DLD1 (cell line): ENCODE measurements around the gene CCDC85B.
"Not testable (repeated sequence)": the region's sequence is repeated elsewhere in the genome, so short reads cannot be mapped to it uniquely, and the experiment has no call there.

ENCODE experiments used
- in situ Hi-C: cut with HindIII; loops from 2 replicates; pipeline ENCODE4 v1.10.0; 2017; ENCODE audit warnings: low sequenced_read_pairs

CCDC85B gene

DNA sequence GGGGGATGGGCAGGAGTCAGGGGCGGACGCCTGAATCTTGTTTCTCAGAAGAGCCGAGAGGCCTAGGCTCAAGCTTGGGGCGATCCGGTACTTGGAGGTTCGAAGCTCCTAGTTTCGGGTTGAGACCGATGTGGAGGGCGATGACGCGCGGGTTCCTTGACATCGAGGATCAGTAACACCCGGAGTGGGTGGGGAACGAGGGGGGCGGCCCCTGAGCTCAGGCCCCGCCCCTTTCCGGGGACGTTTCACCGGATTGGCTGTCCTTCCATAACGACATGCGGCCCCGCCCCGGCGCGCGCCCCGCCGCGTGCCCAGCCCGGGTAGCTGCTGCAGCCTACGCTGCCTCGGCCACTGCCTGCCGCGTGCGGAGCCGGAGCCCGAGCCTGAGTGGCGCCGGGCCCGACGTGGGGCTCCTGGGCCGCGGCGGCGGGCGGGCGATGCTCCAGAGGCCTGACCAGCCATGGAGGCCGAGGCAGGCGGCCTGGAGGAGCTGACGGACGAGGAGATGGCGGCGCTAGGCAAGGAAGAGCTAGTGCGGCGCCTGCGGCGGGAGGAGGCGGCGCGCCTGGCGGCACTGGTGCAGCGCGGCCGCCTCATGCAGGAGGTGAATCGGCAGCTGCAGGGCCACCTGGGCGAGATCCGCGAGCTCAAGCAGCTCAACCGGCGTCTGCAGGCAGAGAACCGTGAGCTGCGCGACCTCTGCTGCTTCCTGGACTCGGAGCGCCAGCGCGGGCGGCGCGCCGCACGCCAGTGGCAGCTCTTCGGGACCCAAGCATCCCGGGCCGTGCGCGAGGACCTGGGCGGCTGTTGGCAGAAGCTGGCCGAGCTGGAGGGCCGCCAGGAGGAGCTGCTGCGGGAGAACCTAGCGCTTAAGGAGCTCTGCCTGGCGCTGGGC is at the start of gene CCDC85B:
CCDC85B (plus strand) TSS at position 350 of the 895 bp plus-strand sequence; CDS start at position 461, 111 bp downstream.
- in situ Hi-C loops, result no loop called here

DNA sequence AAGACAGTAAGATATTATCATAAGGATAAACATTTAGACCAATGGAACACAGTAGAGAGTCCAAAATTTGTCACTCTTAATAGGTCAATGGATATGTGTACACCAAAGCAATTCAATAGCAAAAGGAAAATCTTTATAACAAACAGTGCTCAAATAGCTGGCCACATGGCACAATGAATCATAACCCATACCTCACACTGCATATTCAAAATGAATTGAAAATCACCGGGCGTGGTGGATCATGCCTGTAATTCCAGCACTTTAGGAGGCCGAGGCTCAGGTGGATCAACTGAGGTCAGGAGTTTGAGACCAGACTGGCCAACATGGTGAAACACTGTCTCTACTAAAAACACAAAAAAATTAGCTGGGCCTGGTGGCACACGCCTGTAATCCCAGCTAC is 48.3 kb upstream of the CCDC85B start:
- in situ Hi-C loops, result no loop called here

DNA sequence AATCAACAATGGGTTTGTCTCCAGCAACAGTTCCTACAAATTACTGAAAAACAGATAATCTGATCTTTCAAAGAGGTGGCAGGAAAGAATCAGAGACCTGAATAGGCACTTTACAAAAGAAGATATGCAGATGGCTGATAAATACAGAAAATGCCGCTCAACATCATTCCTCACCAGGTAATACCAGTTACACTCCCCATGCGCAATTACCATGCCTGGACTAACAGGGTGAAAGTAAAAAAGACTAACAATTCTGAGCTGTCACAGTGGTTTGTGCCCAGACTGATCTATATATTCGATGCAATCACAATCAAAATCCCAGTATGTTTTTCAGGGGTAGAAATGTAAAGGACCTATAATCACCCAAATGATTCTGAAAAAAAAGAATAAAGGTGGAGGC is 46.7 kb upstream of the CCDC85B start:
- in situ Hi-C loops, result no loop called here

DNA sequence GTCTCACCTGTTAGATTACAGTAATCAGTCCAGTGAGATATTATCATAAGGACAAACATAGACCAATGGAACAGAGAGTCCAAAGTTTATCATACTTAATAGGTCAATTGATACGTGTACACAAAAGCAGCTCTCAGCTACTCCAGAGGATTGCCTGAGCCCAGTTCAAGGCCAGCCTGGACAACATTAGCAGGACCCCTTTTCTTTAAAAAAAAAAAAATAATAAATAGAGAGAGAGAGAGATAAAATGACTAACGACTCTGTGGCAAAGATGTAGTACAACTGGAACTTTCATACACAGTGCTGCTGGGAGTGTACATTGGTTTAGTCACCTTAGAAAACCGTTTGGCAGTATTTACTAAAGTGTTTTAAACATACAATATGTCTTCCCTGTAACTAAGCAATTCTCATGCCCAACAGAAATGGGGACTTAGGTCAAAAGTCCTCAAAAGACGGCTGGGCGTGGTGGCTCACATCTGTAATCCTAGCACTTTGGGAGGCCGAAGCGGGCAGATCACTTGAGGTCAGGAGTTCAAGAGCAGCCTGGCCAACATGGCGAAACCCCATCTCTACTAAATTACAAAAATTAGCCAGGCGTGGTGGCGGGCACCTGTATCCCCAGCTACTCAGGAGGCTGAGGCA is 46.1 kb upstream of the CCDC85B start:
- in situ Hi-C loops, result no loop called here

DNA sequence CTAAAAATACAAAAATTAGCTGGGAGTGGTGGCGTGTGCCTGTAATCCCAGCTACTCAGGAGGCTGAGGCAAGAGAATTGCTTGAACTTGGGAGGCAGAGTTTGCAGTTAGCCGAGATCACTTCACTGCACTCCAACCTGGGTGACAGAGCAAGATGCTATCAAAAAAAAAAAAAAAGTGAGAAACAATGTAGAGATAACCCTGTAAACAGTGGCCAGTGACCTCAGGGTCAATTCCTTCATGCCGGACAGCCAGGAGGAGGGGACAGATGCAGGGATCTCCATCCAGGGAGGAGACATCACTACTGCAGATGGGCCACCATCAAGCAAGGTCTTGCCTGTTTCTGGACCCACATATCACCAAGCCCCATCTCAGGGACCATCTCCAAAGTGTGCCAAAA is 42.7 kb upstream of the CCDC85B start:
- in situ Hi-C loops, result no loop called here

DNA sequence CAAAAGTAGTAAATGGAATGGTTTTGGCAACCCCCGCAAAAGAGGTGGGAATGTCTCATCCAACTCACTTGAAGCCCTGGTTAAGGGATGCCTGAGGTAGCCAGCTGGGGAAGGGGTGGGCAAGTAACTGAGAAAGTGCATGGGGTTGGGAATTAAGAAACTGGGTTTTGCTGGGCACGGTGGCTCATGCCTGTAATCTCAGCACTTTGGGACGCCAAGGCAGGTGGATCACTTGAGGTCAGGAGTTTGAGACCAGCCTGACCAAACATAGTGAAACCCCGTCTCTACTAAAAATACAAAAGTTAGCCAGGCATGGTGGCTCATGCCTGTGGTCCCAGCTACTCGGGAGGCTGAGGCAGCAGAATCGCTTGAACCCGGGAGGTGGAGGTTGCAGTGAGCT is 41.8 kb upstream of the CCDC85B start:
- in situ Hi-C loops, result not testable (repeated sequence)

DNA sequence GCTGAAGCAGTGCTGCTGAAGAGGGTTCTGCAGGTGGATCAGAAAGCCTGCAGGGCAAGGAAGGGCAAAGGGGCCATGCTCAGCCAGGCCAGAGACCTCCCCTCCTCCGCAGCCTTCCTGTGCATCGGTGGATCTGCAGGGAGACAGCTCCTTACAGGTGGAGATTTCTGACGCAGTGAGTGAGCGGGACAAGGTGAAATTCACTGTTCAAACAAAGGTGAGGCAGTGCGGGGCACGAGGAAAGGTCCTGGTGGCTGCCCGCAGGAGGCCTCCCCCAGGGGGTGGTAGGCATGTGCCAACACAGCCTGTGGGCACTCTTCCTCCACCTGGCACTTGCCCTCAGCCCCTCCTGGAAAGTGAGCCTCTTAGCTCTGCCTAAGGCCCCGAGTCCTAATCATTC is 41.1 kb upstream of the CCDC85B start:
- in situ Hi-C loops, result no loop called here

DNA sequence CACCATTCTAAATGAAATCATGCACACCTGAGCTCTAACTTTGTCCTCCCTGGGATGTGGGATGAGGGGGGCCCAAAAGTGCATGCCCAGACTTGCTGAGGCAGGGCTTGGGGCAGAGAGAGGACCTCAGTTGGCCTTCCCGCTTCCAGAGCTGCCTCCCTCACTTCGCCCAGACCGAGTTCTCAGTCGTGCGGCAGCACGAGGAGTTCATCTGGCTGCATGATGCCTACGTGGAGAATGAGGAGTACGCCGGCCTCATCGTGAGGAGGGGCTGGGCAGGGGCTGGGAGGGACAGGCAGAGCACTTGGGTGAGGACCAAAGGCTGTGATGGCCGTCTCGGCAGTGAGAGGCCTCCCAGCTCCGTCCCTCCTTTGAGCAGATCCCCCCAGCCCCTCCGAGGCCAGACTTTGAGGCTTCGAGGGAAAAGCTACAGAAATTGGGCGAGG is 40.7 kb upstream of the CCDC85B start:
- in situ Hi-C loops, result no loop called here

DNA sequence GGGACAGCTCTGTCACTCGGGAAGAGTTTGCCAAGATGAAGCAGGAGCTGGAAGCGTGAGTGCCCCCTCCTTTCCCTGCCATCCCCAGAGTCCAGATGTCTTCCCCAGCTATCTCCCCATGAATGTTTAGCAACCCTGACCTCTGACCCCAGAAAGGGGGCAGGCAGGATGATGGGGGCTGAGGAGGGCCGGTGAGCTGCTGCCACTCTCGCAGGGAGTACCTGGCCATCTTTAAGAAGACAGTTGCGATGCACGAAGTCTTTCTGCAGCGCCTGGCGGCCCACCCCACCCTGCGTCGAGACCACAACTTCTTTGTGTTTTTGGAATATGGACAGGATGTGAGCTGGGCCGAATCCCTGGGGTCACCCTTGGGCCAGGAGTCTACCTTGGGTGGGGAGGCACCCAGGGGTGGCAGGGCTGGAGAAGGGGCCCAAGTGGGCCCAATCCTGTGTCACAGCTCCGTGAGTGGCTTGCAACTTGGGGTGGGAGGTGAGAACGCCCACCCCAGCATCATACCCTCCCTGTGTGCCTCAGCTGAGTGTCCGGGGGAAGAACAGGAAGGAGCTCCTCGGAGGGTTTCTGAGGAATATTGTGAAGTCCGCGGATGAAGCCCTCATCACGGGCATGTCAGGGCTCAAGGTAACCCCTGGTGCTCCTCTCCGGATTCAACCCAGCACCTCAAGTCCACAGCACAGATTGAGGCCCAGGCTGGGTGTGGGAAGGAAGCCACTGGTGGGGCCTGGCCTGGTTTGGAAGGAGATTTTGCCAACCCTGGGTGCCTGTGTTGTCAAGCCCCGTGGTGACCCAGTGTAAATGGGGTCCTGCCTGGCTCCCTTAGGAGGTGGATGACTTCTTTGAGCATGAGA is 40.0 kb upstream of the CCDC85B start:
- in situ Hi-C loops, result no loop called here

DNA sequence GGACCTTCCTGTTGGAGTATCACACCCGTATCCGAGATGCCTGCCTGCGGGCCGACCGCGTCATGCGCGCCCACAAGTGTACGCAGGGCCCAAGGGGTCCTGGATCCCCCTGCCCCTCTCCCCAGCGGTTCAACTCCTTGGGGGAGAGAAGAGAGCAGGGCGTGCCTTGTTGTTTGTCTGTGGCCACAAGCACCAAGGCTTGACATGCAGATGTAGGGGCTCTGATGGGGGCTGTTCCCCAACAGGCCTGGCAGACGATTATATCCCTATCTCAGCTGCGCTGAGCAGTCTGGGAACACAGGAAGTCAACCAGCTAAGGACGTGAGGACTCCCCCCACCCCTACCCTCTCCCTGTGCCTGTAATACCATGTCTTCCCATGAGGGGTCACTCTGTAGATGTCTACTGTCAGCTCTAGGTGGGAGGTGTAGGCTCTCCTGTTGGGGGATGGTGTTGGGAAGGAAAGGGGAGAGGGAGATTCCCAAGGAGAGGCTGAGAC is 39.3 kb upstream of the CCDC85B start:
- in situ Hi-C loops, result no loop called here

DNA sequence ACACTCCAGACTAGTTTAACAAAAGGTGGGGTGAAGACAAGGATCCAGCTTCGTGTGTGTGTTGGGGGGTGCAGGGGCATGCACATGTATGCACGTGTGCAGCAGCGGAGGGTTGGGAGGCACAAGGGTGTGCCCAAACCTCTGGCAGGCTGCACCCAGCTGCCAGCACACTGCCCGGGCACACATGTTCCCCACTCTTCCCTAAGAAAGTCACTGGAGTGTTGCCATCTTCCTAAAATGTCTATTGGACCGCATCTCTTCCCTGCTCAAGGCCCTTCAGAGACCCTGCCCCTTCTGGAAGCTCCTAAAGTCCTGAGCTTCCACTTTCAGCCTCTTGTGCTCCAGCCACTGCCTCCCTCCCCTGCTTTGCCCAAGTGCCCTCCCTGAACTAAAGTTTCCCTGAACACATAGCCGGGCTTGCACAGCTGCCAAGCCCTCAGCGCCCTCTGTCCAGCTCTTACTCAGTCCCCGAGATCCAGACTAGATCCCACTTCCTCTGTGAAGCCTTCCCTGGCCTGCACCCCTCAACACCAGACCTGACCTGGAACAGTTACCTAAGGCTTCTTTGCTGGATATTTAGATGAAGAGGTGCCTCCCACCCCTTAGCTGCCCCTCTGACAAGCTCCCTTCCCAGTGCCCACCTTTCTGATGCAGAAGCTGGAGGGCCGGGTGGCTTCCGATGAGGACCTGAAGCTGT is 38.5 kb upstream of the CCDC85B start:
- in situ Hi-C loops, result no loop called here

DNA sequence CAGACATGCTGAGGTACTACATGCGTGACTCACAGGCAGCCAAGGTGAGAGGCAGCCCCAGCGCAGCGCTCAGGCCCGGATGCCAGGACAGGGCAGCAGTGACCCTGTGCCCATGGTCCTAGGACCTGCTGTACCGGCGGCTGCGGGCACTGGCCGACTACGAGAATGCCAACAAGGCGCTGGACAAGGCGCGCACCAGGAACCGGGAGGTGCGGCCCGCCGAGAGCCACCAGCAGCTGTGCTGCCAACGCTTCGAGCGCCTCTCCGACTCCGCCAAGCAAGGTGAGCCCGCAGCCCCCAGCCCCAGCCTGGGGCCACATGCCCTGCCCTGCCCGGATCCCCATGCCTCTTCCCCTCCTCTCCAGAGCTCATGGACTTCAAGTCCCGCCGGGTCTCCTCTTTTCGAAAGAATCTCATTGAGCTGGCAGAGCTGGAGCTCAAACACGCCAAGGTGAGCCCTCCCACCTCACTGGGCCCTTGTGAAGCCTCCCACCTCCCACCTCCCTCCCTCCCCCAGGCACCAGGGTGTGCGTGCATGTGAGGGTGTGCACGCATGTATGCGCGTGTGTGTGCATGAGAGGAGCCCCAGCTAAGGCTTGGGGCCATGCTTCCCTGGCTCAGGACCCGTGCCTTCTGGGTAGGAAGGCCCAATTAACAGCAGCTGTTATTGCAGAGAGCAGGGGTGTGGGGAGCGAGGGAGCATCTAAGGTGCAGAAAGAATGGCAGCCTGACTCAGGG is 37.8 kb upstream of the CCDC85B start:
- in situ Hi-C loops, result no loop called here

DNA sequence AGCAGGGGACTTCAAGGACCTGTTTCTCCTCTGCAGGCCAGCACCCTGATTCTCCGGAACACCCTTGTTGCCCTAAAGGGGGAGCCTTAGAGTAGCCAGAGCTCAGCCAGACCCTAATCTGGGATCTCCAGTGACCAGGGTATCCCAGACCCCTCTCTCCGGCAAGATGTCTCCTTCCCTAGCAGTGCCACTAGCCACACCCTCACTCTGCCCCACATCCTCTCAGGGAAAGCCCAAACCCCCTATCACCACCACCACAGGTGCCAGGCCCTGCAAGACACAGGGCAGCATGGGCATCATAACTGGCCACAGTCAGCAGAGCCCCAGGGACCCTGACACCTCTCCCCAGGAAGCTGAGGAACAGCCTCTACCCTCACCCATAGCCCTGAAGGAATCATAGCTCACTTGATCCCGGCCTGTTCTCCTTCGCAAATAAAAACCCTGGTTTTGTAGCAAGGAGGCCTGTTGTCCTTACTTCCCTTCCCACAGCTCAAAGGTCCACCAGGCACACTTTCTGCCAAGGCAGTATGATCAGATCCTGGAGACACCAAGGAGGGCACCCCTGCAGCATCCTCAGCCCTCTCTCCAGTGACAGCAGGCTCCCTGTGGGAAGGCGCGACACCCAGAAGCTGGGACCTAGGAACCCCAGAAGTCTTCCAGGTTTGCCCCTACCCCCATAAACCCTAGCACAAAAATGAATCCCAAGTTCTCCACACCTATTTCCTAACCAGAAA is 37.1 kb upstream of the CCDC85B start:
- in situ Hi-C loops, result no loop called here

DNA sequence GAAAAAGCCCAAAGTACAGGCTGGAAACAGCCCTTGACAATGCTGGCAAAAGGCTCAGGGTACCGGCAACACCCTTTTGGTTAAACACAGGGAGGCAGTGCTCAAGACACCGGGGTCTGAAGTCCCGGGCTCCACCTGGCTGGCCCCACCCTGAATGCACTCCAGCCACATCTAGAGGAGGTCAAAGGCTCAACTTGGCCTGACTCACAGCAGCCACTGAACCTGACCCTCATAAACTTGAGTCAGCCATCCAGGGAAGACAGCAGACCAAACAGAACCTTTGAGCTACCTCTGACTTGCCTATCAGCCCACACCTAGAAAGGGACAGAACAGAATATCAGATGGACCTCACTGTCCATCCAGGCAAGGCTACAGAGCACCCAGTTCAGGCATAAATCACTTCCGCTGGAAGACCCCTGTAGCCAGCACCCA is 36.3 kb upstream of the CCDC85B start:
- in situ Hi-C loops, result no loop called here

DNA sequence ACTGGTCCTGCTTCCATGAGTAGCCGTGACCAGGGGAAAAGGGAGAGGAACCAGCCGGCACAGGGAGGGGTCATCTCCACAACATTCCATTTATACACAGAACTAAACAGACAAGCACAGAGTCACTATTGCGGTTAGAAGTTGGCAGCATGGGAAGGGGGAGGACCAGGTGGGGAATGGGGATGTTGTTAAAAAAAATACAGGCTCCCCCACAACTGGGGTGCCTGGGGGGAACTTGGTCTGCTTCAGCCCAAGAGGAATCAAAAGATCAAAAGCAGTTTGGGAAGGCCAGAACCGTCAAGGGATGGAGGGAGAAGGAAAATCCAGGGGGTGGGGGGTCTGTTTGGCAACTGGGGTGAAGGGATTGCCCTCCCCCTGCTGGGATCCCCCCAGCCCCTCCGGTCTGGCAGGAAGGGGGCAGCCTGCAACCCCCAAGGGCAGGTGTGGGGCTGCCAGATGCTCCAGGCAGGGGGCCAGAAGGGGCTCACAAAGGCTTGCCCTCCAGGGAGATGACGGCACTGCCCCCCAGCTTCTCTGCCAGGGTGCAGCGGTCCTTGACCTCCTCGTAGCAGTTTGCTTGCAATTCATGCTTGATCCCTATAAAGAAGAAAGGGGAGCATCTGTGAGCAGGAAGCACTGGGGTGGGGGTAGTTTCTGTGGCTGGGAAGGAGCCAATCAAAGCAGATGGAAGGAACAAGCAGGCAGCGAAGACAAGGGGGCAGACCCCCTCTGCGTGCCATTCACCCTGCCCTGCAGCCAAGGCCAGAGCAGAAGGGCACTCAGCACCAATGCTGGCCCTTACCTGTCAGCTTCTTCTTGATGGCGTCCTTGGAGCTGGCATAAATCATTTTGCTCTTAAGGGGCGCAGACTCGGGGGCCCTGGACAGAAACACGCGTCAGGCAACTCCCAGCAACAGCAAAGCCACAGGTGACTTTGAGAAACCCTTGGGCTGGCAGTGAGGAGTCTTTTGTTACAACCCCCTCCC is 35.3 kb upstream of the CCDC85B start:
- in situ Hi-C loops, result no loop called here

DNA sequence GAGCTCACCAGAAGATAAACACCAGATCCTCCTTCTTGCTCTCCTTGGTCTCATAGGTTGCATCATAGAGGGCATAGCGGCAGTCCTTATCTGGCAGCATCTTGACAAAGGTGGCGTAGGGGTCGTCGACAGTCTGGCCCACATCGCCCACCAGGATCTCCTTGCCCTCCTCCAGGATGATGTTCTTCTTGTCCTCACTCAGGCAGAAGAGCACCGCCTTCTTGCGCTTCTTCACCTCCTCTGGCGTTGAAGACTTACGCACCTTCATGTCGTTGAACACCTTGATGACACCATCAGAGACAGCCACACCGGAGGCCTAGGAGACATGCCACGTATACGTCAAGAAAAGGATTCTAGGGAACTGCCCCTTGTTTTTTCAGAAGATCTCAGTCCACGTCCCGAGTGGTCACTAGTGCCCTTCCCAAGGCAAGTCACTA is 34.5 kb upstream of the CCDC85B start:
- in situ Hi-C loops, result no loop called here

DNA sequence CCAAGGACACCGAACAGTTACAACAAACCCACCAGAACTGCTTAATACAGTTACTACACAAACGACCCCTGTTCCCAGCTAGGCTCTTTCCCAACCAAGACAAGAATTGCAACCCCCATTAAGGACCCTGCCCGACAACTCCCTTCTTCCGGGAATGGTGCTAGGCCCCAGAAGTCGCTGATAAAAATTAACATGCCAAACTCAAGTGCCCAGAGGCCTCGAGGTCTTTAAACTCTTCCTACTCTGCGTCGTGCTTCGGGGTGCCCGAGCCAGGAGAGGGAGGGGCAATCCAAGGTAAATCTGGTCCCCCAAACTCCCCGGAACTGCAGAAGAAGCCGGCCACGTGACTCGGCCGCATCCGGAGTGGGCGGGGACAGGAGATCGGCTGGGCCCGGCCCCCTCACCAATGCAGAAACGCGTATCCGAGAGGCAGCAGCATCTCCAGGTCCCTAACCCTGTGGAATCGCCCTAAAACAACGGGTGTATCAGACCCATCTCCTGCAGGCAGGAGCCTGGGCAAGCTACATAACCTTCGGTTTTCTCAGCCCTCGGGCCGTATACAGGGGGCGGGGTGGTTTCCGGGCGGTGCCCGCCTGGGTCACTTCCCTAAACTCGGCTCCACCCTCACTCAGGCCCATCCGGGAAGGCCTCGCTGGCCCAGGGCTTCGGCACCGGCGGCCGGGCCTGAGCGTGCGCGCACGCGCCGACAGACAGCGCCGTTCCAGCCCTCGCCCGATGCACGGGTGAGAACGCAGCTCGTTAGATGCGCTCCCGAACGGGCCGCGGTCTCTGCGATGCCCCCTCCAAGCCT is 33.6 kb upstream of the CCDC85B start:
- in situ Hi-C loops, result no loop called here
